ENCODE measurements around the gene TMEM273. TPM values are rescaled to one million over a fixed set of nuclear protein-coding genes. Genes with fewer than 3 reads are reported as not detected.
A peak's percentile ranks its signal among the peaks of the same experiment; 100 is the strongest.

TMEM273 gene
- polyA plus RNA-seq, 1 of the 3 experiments (the other 2 are of a cell fraction): not detected

- CTCF ChIA-PET: no interaction called here
Observed at GRCh38 chr10:49139846-49140195, 48.4 kb downstream of the TMEM273 start.

More at GRCh38 chr10:49139846-49140195, 48.4 kb downstream of the TMEM273 start:
- no peaks in the 10 kb centered on the region for H3K79me2 ChIP-seq (ENCODE audit: insufficient read depth)
- peak overlapping the region; percentile 21; the same call in 1 of the 2 replicates for H3K9ac ChIP-seq
- DNase-seq: no peak
- no peaks in the 10 kb centered on the region for H3K27me3 ChIP-seq (ENCODE audit: insufficient read depth)
- no peak for TF ChIP-seq RXRA (IDR thresholded peaks at IDR 0.05; ENCODE audit: borderline replicate concordance, low read depth)
- TF ChIP-seq, protein P1, sequence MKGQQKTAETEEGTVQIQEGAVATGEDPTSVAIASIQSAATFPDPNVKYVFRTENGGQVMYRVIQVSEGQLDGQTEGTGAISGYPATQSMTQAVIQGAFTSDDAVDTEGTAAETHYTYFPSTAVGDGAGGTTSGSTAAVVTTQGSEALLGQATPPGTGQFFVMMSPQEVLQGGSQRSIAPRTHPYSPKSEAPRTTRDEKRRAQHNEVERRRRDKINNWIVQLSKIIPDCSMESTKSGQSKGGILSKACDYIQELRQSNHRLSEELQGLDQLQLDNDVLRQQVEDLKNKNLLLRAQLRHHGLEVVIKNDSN (IDR thresholded peaks at IDR 0.05; ENCODE audit: borderline replicate concordance, low read depth): no peak
- TF ChIP-seq, protein P2, sequence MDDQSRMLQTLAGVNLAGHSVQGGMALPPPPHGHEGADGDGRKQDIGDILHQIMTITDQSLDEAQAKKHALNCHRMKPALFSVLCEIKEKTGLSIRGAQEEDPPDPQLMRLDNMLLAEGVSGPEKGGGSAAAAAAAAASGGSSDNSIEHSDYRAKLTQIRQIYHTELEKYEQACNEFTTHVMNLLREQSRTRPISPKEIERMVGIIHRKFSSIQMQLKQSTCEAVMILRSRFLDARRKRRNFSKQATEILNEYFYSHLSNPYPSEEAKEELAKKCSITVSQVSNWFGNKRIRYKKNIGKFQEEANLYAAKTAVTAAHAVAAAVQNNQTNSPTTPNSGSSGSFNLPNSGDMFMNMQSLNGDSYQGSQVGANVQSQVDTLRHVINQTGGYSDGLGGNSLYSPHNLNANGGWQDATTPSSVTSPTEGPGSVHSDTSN (IDR thresholded peaks at IDR 0.05): no peak
- TF ChIP-seq MEF2A (IDR thresholded peaks at IDR 0.05; ENCODE audit: borderline replicate concordance, low read depth): no peak
- TF ChIP-seq, protein P3, sequence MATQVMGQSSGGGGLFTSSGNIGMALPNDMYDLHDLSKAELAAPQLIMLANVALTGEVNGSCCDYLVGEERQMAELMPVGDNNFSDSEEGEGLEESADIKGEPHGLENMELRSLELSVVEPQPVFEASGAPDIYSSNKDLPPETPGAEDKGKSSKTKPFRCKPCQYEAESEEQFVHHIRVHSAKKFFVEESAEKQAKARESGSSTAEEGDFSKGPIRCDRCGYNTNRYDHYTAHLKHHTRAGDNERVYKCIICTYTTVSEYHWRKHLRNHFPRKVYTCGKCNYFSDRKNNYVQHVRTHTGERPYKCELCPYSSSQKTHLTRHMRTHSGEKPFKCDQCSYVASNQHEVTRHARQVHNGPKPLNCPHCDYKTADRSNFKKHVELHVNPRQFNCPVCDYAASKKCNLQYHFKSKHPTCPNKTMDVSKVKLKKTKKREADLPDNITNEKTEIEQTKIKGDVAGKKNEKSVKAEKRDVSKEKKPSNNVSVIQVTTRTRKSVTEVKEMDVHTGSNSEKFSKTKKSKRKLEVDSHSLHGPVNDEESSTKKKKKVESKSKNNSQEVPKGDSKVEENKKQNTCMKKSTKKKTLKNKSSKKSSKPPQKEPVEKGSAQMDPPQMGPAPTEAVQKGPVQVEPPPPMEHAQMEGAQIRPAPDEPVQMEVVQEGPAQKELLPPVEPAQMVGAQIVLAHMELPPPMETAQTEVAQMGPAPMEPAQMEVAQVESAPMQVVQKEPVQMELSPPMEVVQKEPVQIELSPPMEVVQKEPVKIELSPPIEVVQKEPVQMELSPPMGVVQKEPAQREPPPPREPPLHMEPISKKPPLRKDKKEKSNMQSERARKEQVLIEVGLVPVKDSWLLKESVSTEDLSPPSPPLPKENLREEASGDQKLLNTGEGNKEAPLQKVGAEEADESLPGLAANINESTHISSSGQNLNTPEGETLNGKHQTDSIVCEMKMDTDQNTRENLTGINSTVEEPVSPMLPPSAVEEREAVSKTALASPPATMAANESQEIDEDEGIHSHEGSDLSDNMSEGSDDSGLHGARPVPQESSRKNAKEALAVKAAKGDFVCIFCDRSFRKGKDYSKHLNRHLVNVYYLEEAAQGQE (IDR thresholded peaks at IDR 0.05; ENCODE audit: low read depth, low read length): no peak
- TF ChIP-seq RFX5 (IDR thresholded peaks at IDR 0.05; ENCODE audit: low read length): no peak
- no peak for TF ChIP-seq CTCF (IDR thresholded peaks at IDR 0.05)
- TF ChIP-seq JUND (IDR thresholded peaks at IDR 0.05): no peak
- H3K9me2 ChIP-seq: no peaks in the 10 kb centered on the region
- H3K27ac ChIP-seq (ENCODE audit: low read depth in 2 of 2, low read length in 1 of 2): peak overlapping the region in 1 of 2 experiments; percentile 62; a peak in 2 of 4 replicates
- no peaks in the 10 kb centered on the region for H4K20me1 ChIP-seq (ENCODE audit: insufficient read depth)
- POLR2A ChIA-PET: no interaction called here
- H2AFZ ChIP-seq (ENCODE audit: low read depth): no peak overlapping the region
- H3F3A ChIP-seq (replicated peaks; ENCODE audit: insufficient read depth): peaks cover 3% of the 10 kb centered on the region
- no peak overlapping the region for H3K4me3 ChIP-seq (ENCODE audit: low read depth in 2 of 2, low read length in 1 of 2)
- H3K9me3 ChIP-seq: no peaks in the 10 kb centered on the region
- H3K4me2 ChIP-seq: no peak overlapping the region
- 27% methylated on average over 3 of the region's 4 CpGs for WGBS (ENCODE audit: low lambda C conversion rate)
- peaks cover 0 to 26% of the 10 kb centered on the region in 2 experiments; a peak in 2 of 4 replicates for H3K4me1 ChIP-seq (ENCODE audit: control insufficient read depth in 1 of 2, insufficient read depth in 2 of 2, low read depth in 1 of 2, low read length in 1 of 2)
- H3K36me3 ChIP-seq (replicated peaks in 1 of 2; ENCODE audit: control insufficient read depth in 1 of 2, insufficient read depth in 2 of 2, low read length in 1 of 2): no peaks in the 10 kb centered on the region

Measured in SK-N-SH (cell line).